AG09309 (cell line): ENCODE measurements around the gene PTCH1.

Source experiments
- DNase-seq: peaks from one replicate; pipeline ENCODE4 v3.0.0-alpha.2; 2010; ENCODE audit warnings: low read depth
- H3K4me3 ChIP-seq: 2 replicates; pipeline ENCODE4 v1.5.1; 2011; ENCODE audit warnings: mild to moderate bottlenecking, low read depth, low read length, moderate library complexity; ENCODE audit not compliant: control insufficient read depth
- CTCF ChIP-seq: IDR thresholded peaks from 2 replicates; pipeline ENCODE4 v1.5.1; 2011; ENCODE audit warnings: mild to moderate bottlenecking, low read depth, low read length, inconsistent platforms; ENCODE audit not compliant: insufficient read depth, control insufficient read depth; ENCODE audit errors: missing control alignments

PTCH1 gene

GRCh38 chr9:95455714-95456113 lies 61.1 kb downstream of the PTCH1 start:
- no peak for TF ChIP-seq CTCF
- no peak for DNase-seq
- H3K4me3 ChIP-seq: no peak overlapping the region

- TF ChIP-seq CTCF: no peak
- H3K4me3 ChIP-seq: no peak overlapping the region
- DNase-seq: no peak
Measured at GRCh38 chr9:95452176-95452575, 64.6 kb downstream of the PTCH1 start.

- H3K4me3 ChIP-seq: no peak overlapping the region
Measured at GRCh38 chr9:95451065-95451426, 65.7 kb downstream of the PTCH1 start.

GRCh38 chr9:95450171-95451064 lies 66.4 kb downstream of the PTCH1 start:
- TF ChIP-seq CTCF: no peak
- DNase-seq: no peak
- no peak overlapping the region for H3K4me3 ChIP-seq

More at GRCh38 chr9:95451065-95451426, 65.7 kb downstream of the PTCH1 start:
- no peak for TF ChIP-seq CTCF
- DNase-seq: no peak

GRCh38 chr9:95449016-95449415 lies 67.8 kb downstream of the PTCH1 start:
- no peak overlapping the region for H3K4me3 ChIP-seq
- TF ChIP-seq CTCF: no peak
- no peak for DNase-seq

- DNase-seq: no peak
- no peak overlapping the region for H3K4me3 ChIP-seq
- peak; percentile 6 for TF ChIP-seq CTCF
Measured at GRCh38 chr9:95447660-95448420, 68.9 kb downstream of the PTCH1 start.
